Glomerular visceral epithelial cell (primary cell): ENCODE data around the gene ANLN.

Source experiments
- DNase-seq: peaks from one replicate; pipeline ENCODE4 v3.0.0-alpha.2; 2016; ENCODE audit errors: extremely low spot score

ANLN gene

DNA sequence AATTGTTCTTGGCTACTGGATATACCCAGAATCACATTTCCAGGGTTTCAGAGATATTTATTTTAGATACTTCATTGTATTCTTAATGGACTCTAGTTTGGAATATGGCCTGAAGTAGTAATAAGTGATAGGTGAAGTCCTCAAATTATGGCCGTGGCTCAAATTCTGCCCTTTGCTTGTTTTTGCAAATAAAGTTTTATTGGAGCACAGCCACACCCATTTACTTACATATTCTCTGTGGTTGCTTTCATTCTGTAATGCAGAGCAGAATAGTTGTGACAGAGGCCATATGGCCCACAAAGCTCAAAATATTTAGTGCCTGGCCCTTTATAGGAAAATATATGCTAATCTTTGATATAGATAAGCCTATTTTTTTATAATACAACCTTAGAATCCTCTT lies 19.5 kb downstream of the ANLN start:
- DNase-seq = no peak

GRCh38 chr7:36415144-36415543 lies 25.5 kb downstream of the ANLN start:
- DNase-seq = no peak

DNA sequence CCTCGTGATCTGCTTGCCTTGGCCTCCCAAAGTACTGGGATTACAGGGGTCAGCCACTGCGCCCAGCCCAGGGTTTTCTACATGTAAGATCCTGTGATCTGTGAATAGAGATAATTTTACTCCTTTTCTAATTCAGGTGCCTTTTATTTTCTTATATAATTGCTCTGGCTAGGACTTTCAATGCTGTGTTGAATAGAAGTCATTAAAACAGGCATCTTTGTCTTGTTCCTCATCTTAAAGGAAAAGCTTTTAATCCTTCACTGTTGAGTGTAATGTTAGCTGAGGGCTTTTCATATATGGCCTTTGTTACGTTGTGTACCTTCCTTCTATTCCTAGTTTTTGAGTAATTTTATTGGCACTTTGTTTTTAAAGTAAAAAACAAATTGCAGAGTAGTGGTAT lies 26.6 kb downstream of the ANLN start:
- DNase-seq = no peak

- DNase-seq = no peak
Measured at GRCh38 chr7:36420307-36420706, 30.6 kb downstream of the ANLN start.

DNA sequence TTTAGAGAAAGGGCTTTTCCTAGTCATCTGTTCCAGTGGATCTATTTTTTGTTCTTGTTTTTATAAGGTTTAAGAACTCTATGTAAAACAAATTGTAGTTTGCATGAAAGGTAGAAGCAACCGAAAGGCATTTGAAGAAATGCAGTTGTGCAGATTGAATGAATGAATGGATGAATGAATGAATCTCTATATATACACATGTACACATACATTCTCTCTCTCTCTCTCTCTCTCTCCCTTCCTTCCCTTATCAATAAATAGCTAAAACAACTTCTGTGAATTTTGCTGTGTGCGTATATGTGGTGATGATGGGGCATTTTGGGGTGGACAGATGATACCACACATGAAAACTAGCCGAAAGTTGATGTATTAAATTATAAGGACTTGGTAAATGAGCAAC lies 32.4 kb downstream of the ANLN start:
- no peak for DNase-seq

- no peak for DNase-seq
Measured at GRCh38 chr7:36423633-36424032, 34.0 kb downstream of the ANLN start.

GRCh38 chr7:36430186-36430585 lies 40.5 kb downstream of the ANLN start:
- no peak for DNase-seq

DNA sequence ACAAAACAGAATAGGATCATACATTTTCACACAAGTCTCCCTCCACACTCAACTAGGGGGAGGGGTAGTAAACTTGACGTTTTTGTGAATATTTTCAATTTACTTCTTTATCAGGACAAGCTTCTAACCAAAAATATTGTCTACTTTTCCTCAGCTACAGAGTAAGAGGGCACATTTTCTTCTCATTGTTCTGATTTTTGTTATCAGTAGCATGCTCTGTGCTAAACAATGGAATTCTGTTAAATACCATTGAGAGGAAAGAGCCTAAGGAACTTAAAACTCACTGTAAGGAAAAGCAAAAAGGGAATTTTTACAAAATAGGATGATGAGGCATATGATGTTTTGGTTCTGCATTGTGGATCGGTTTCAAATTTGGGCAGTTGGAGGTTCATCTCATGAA lies 41.2 kb downstream of the ANLN start:
- DNase-seq = no peak

DNA sequence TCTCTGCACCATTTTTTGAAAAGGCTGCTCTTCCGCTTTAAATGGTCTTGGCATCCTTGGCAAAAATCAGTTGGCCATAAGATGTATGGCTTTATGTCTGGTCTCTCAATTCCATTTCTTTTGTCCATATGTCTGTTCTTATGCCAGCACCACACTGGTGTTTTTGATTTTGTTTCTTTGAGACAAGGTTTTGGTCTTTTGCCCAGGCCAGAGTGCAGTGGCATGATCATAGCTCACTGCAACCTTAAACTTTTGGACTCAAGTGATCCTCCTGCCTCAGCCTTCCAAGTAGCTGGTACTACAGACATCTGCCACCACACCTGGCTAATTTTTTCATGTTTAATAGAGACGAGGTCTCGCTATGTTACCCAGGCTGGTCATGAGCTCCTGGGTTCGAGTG lies 48.5 kb downstream of the ANLN start:
- no peak for DNase-seq

DNA sequence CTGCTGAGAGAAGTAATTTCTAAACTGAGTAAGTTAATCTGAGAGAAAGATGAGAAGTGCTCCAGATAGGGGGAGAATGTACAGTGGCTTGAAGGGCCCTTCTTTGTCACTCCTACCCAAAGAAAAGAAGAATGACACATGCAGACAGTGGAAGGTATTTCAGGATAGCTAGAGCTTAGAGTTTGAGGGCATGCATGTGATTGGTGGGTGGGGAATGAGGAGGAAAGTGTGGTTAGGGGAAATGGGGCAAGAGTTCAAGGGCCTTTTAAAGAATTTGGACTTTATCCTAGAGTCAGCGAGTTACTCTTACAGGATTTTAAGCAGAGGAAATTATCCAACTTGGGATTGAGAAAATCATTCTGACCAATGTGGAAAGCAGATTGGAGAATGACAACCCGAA lies 50.0 kb downstream of the ANLN start:
- DNase-seq = no peak

DNA sequence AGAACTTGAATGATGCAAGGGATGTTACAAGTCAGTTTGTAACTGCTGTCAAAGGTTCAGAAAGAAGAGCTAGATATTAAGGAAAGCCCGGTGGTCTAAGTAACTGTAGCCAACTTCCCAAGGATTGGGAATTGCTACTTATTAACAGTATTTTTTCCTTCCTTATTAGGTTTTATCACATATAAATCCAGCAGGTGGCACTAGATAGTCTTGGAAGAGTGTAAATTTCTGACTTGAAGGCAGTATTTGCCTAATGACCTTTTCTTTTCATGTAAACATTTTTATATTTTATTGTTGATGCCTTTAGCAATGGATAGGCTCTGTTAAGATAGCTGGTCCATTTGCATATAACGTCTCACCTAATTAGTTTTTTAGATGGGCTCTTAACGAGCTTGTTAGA lies 51.2 kb downstream of the ANLN start:
- DNase-seq = peak; percentile 30

DNA sequence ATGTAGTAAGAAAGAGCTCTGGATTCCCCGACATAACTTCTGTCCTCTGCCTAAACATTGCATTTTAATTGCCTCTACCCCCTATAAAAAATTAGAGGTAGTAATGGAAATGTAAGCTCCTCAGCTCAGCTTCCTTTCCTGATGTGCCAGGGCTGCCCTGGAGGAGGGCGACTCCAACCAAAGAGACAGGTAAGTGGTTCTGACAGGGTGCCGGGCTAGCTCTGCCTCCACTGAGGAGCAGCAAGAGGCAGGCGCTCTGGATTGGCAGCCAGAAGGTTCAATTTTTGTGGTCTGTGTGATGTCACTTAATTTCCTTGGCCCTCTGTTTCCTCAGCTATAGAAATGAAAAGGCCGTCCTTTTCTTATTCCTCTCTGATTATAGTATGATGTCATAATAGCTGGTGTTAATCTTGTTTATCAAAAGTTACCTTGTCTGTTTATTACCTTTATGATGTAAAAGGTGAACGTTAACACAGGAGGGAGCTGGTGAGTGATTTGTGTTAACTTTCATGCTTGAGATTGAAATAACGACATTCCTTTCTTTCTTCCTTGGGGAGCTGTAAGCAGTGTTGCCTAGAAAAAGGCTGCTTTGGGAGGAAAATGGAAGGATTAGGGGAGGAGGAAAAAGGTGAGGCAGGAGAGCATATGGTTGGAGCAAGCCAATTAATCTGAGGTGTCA lies 51.8 kb downstream of the ANLN start:
- DNase-seq = no peak

GRCh38 chr7:36448781-36449379 lies 59.2 kb downstream of the ANLN start:
- DNase-seq = peak; percentile 20

- DNase-seq = no peak
Measured at GRCh38 chr7:36449685-36450084, 60.0 kb downstream of the ANLN start.

GRCh38 chr7:36453769-36454168 lies 64.1 kb downstream of the ANLN start:
- DNase-seq = no peak

DNA sequence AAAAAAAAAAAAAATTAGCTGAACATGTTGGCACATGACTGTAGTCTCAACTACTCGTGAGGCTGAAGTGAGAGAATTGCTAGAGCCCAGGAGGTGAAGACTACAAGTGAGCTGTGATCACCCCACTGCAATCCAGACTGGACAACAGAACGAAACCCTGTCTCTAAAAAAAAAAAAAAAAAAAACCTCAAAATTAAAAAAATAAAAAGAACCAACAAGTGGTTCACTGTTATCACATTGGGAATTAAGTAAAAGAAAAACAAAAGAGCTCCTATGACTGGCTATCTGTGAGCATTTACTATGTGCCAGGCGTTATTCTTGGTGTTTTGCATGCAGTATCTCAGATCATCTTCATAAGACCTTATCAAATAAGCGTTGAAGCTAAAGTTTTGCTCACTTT lies 66.0 kb downstream of the ANLN start:
- no peak for DNase-seq

GRCh38 chr7:36456138-36456537 lies 66.5 kb downstream of the ANLN start:
- no peak for DNase-seq

DNA sequence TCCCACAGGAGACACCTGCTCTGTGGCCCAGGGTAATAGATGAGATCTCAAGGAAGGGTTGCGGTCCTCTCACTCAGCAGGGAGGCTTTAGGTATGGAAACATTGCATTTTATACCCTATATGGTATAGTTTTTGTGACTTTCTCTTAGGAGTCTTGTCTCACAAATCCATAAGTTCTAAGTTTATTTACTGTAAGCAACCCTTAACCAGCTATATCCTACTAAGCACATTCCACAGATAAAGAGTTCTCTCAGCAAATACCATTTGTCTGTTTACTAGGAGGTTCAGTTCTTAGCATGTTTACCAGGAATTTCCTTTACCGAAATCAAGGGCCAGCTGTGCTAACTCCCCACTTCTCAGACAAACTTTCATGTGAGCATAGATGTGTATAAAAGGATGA lies 66.9 kb downstream of the ANLN start:
- no peak for DNase-seq

DNA sequence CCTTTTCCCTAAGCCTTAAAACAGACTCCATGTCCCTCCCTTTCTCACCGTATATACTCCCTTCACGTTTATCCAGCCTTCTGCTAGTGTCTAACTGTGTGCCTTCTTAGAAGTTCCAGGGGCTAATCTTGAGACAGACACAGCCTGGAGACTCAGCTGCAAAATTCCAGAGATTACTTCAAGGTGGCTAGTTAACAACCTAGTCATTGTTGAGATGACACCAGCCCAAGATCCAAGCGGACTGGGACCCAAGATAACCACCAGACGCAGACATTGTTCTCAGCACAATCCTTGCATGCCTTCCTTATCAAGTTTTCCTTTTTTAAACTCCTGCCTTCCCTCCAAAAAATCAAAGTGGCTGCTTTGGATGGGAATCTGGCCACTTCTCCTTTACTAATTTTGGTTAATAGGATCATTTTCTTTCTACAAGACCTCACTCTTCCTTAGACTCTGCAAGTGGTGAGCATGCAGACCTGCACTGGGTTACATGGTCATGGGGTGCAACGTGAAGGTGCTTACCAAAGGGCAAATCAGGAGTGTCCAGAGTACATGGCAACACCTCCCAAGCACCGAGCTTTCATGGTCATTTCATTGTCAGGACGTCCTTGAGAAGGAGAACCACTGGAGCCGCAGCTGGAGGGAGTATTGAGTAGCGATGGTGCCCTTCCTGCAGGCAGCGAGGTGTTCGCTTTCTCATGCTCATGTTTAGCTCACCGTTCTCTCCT lies 69.7 kb downstream of the ANLN start:
- no peak for DNase-seq

DNA sequence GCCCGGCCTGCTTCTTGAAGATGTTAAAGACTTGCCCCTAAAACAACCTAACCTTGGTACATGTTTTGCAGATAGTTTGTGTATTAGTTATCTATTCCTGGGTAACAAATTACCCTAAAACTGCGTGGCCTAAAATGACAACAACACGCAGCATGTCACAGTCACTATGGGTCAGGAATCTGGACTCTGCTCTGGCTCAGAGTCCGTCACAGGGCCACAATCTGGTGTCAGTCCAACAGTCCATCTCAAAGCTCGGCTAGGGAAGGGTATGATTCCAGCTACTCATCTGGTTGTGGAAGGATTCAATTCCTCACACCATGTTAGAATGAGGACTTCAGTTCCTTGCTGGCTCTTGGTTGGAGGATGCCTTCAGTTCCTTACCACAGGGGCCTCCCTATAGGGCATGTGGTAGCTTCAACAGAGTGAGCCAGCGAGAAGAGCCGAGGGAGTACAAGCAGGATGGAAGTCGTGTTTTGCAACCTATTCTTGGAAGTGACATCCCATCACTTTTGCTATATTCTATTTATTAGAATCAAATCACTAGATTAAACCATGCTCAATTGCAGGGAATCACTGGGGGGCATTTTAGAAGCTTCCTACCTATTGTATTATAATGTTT lies 71.3 kb downstream of the ANLN start:
- DNase-seq = no peak

GRCh38 chr7:36462551-36463137 lies 73.0 kb downstream of the ANLN start:
- DNase-seq = no peak

- no peak for DNase-seq
Measured at GRCh38 chr7:36464271-36464670, 74.6 kb downstream of the ANLN start.
